ENCODE data around the gene LRRC9.
A peak's percentile ranks its signal among the peaks of the same experiment; 100 is the strongest.

- TF ChIP-seq CTCF (IDR thresholded peaks at IDR 0.05 in 4 of 5, conservative IDR thresholded peaks at IDR 0.05 in 1 of 5) (peak in 1 of 5 experiments; percentile 12), POLR2A (IDR thresholded peaks at IDR 0.05) (peak; percentile 92 to 96)
Observed at GRCh38 chr14:60091550-60092525, 171.9 kb downstream of the LRRC9 start, which contains the start of gene PCNX4.

All from gastrocnemius medialis (tissue), 4 donors.